ENCODE results near the gene TRMT1.

DNA sequence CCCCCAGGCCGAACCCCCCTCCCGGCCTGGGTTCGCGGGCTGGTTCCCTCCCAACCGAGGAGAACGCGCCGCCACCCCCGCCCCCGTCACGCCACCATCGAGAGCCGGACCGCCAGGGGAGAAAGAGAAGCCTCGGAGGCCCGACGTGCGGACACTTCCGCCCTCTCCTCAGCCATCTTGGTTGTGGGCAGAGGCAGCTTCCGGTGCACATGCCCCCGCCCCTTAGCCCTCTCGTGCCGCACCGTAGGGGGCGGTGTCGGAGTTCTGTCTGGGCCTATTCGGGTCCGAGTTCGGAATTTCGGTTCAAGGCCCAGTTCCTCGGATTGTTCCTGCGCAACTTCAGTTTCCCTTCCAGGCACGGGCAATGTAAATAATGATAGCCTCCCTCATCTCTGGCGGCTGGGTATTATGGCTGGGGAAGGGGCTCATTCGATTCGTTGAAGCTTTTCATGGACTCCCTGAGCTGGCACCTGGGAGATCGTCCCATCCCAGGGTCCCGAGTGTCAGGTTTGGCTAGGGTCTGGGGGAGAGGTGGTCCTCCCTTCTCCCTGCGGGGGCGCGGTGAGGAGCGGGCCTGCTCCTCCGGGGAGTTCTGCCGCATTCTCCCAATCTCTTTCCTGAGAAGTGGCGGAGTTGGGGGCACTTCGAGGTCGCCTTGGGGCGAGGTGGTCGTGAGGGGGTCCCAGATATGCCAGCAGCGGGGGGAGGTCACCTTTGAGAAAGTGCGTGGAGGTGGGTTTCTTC is 33.8 kb upstream of the TRMT1 start, which contains the start of the genes IER2 and STX10:
- TF ChIP-seq, protein P1, sequence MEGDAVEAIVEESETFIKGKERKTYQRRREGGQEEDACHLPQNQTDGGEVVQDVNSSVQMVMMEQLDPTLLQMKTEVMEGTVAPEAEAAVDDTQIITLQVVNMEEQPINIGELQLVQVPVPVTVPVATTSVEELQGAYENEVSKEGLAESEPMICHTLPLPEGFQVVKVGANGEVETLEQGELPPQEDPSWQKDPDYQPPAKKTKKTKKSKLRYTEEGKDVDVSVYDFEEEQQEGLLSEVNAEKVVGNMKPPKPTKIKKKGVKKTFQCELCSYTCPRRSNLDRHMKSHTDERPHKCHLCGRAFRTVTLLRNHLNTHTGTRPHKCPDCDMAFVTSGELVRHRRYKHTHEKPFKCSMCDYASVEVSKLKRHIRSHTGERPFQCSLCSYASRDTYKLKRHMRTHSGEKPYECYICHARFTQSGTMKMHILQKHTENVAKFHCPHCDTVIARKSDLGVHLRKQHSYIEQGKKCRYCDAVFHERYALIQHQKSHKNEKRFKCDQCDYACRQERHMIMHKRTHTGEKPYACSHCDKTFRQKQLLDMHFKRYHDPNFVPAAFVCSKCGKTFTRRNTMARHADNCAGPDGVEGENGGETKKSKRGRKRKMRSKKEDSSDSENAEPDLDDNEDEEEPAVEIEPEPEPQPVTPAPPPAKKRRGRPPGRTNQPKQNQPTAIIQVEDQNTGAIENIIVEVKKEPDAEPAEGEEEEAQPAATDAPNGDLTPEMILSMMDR (conservative IDR thresholded peaks at IDR 0.05) = no peak; the same call in 1 of the 2 replicates
- no peak for TF ChIP-seq ZFX (IDR thresholded peaks at IDR 0.05)

Measured in C4-2B (cell line).